Liver (tissue), 3 donors: ENCODE data around the gene DCK.

ENCODE experiments used
- ATF3 ChIP-seq: IDR thresholded peaks from 2 replicates; pipeline ENCODE4 v1.6.1; 2016; ENCODE audit warnings: antibody characterized with exemption
- FOXA1 ChIP-seq: IDR thresholded peaks from 2 replicates; pipeline ENCODE4 v1.6.1; 2016; ENCODE audit warnings: antibody characterized with exemption
- GABPA ChIP-seq, 2 donors: IDR thresholded peaks in 1 of 2; conservative IDR thresholded peaks in 1 of 2; 2 replicates each; pipeline ENCODE4 v1.6.1; 2016; ENCODE audit warnings: antibody characterized with exemption in 2 of 2, mild to moderate bottlenecking in 1 of 2, moderate library complexity in 1 of 2
- JUND ChIP-seq, 2 donors: IDR thresholded peaks; 2 replicates each; pipeline ENCODE4 v1.6.1; 2016; ENCODE audit warnings: antibody characterized with exemption in 2 of 2
- NR2F2 ChIP-seq: IDR thresholded peaks from 2 replicates; pipeline ENCODE4 v1.6.1; 2016; ENCODE audit warnings: antibody characterized with exemption
- RAD21 ChIP-seq, 2 donors: IDR thresholded peaks; 2 replicates each; pipeline ENCODE4 v1.6.1; 2016; ENCODE audit warnings: antibody characterized with exemption in 2 of 2, mild to moderate bottlenecking in 2 of 2
- SP1 ChIP-seq: IDR thresholded peaks from 2 replicates; pipeline ENCODE4 v1.6.1; 2018; ENCODE audit warnings: antibody characterized with exemption, mild to moderate bottlenecking
- TAF1 ChIP-seq: conservative IDR thresholded peaks from 2 replicates; pipeline ENCODE4 v1.6.1; 2016; ENCODE audit warnings: antibody characterized with exemption, mild to moderate bottlenecking
- TF ChIP-seq, protein P1 (sequence below): fragments of 150-350 bp; IDR thresholded peaks from 2 replicates; pipeline ENCODE4 v1.5.1; 2017; ENCODE audit warnings: improper control_type of control experiment, low read depth, low read length; ENCODE audit not compliant: missing input control
- TF ChIP-seq, protein P2 (sequence below): IDR thresholded peaks from 2 replicates; pipeline ENCODE4 v1.6.1; 2016; ENCODE audit warnings: antibody characterized with exemption, mild to moderate bottlenecking
- donor health status: healthy.
- donor health status: healthy.

- TF ChIP-seq, protein P1, sequence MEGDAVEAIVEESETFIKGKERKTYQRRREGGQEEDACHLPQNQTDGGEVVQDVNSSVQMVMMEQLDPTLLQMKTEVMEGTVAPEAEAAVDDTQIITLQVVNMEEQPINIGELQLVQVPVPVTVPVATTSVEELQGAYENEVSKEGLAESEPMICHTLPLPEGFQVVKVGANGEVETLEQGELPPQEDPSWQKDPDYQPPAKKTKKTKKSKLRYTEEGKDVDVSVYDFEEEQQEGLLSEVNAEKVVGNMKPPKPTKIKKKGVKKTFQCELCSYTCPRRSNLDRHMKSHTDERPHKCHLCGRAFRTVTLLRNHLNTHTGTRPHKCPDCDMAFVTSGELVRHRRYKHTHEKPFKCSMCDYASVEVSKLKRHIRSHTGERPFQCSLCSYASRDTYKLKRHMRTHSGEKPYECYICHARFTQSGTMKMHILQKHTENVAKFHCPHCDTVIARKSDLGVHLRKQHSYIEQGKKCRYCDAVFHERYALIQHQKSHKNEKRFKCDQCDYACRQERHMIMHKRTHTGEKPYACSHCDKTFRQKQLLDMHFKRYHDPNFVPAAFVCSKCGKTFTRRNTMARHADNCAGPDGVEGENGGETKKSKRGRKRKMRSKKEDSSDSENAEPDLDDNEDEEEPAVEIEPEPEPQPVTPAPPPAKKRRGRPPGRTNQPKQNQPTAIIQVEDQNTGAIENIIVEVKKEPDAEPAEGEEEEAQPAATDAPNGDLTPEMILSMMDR: no peak
- TF ChIP-seq, protein P2, sequence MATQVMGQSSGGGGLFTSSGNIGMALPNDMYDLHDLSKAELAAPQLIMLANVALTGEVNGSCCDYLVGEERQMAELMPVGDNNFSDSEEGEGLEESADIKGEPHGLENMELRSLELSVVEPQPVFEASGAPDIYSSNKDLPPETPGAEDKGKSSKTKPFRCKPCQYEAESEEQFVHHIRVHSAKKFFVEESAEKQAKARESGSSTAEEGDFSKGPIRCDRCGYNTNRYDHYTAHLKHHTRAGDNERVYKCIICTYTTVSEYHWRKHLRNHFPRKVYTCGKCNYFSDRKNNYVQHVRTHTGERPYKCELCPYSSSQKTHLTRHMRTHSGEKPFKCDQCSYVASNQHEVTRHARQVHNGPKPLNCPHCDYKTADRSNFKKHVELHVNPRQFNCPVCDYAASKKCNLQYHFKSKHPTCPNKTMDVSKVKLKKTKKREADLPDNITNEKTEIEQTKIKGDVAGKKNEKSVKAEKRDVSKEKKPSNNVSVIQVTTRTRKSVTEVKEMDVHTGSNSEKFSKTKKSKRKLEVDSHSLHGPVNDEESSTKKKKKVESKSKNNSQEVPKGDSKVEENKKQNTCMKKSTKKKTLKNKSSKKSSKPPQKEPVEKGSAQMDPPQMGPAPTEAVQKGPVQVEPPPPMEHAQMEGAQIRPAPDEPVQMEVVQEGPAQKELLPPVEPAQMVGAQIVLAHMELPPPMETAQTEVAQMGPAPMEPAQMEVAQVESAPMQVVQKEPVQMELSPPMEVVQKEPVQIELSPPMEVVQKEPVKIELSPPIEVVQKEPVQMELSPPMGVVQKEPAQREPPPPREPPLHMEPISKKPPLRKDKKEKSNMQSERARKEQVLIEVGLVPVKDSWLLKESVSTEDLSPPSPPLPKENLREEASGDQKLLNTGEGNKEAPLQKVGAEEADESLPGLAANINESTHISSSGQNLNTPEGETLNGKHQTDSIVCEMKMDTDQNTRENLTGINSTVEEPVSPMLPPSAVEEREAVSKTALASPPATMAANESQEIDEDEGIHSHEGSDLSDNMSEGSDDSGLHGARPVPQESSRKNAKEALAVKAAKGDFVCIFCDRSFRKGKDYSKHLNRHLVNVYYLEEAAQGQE: no peak
- no peak for TF ChIP-seq NR2F2
- TF ChIP-seq SP1: no peak
- TF ChIP-seq RAD21 (IDR thresholded peaks at IDR 0.05): no peak
- no peak for TF ChIP-seq ATF3
- TF ChIP-seq JUND (IDR thresholded peaks at IDR 0.05): no peak
- no peak for TF ChIP-seq FOXA1
- no peak for TF ChIP-seq GABPA (IDR thresholded peaks at IDR 0.05 in 1 of 2, conservative IDR thresholded peaks at IDR 0.05 in 1 of 2)
- no peak for TF ChIP-seq TAF1
These were observed 47.9 kb upstream of the DCK start for GRCh38 chr4:70945452-70946055.
